GM19397 (cell line): ENCODE data around the gene RTL9.

ENCODE experiments used
- ATAC-seq: cut with Tn5 transposase; IDR thresholded peaks from one replicate; pipeline ENCODE4 v1.9.1; 2021; ENCODE audit warnings: mild to moderate bottlenecking, moderate library complexity; ENCODE audit not compliant: unreplicated experiment

The RTL9 gene

DNA sequence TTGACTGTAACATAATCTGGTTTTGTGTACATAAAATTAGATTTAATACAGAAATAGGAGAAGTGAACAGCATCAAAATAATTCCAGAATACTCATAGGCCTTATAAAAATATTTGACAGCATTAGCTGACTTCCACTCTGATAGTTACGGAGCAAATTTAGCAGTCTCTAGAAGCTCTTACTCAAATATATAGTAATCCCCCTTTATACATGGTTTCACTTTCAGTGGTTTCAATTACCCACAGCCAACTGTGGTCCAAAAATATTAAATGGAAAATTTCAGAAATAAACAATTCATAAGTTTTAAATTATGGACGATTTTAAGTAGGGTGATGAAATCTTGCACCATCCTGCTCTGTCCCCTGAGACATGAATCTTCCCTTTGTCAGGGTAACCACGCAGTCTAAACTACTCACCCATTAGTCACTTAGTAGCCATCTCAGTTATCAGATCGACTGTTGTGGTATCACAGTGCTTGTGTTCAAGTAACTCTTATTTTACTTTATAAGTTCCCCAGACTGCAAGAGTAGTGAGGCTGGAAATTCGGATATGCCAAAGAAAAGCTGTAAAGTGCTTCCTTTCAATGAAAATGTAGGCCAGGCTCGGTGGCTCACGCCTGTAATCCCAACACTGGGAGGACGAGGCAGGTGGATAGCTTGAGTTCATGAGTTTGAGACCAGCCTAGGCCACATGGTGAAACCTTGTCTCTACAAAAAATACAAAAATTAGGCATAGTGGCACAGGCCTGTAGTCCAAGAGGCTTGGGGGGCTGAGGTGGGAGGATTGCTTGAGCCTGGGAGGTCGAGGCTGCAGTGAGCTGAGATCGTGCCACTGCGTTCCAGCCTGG is 17.2 kb upstream of the RTL9 start:
- ATAC-seq = no peak

DNA sequence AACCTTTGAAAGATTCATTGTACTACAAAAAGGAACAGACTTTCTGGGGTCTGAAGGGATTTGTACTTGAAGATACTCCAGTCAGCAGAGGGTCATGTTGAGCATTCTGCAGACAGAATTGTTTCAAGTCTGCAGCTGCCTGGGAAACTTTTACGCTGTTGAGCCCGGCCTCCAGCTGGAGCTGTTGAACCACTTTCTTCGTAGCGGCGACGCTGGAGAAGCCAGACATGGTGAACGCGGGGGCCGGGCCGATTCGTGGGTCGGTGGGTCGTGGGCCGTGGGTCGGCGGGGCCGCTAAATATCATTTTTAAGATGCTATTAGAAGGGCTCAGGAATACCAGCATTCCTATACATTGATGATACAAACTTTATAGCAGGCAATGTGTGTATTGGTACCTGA is 12.0 kb upstream of the RTL9 start:
- no peak for ATAC-seq

DNA sequence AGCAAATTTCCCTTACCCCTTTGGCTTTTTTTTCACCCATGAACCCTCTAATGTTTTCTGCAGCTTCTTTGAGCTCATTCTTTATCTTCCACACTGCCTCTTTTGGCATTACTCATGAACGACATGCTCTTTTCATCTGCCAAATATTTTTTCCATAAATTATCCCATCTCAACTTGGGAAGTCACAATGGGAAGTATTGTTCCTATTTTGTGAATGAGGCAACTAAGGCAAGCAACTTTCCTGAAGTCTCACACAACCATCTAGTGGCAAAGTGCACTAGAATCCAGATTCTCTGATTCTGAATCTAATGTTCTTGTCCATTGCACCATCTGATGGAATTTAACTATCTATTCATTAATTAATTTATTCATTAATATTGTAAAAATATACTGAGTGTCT is 625 bp downstream of the RTL9 start:
- no peak for ATAC-seq

DNA sequence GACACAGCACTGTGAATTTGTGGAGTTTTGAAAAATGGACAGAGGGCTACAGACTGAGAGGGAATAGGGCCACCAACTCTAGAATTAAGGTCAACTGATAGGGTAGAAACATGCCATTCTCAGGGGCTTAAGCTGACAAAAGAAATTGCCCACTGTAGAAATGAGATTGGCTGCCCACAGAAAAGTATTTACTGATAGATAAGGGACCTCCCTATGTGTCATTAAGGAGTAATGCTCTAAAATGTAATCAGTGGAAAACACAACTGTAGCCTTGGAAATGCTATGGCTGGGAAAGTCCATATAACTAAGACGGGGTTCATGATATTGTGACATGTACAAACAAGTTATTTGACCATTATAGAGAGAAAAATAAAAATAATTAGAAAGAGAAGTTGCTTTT is 4.6 kb downstream of the RTL9 start:
- ATAC-seq = no peak

DNA sequence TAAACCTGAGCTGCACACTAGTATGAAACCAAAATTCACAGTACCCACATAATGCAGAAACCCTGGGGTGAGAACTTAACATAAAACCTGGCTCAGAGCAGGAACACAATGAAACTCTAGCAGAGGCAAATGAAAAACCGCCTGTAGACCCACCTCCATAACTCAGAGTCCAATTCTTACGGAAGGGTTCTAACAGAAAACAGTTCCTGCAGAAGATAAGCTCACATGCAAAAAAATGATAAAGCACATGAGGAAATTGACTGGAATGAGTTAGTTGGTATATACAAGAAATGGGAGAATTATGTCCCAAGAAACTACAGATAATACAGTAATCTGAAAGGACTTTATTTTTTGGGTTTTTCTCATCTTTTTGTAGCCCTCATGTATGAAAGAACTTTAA is 14.7 kb downstream of the RTL9 start:
- ATAC-seq = no peak

- ATAC-seq = no peak
These were observed 15.9 kb downstream of the RTL9 start for GRCh38 chrX:110374559-110374958.

- no peak for ATAC-seq
These were observed 22.6 kb downstream of the RTL9 start for GRCh38 chrX:110381216-110381615.

DNA sequence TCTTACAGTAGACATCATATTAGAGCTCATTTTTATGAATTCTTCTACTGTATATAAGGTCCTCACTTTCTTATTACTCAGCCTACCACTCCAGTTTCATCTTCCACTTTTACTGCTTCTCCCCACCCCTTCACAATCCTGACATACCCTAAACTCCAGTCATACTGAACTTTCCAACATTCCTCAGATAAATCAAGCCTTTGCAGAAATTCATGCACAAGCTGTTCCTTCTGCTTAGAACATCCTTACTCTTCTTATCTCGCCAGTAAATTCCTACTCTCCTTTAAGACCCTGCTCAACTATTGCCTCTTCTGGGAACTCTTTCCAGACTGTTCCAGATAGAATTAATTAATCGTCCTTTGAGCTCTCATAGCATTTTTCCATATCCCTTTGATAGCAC is 24.8 kb downstream of the RTL9 start:
- ATAC-seq = no peak

DNA sequence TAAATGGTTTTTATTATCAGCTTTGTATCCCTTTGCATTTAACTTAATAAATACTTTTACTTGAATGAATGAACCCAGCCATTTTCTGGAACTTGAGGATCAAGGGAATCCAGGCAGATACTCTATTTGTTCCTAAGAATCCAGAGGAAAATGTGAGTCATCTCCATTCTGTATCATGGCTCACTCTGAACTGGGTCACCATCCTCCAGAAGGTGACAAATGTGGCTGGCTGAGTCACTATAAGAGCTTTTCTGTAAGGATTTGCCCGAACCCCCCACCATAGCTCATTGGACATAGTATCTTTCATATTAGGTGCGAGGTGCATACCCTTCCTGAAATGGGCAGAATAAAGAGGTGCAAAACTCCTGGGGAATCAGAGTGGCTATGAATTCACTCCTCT is 25.8 kb downstream of the RTL9 start:
- ATAC-seq = no peak

GRCh38 chrX:110389570-110389969 is 30.9 kb downstream of the RTL9 start:
- ATAC-seq = no peak

DNA sequence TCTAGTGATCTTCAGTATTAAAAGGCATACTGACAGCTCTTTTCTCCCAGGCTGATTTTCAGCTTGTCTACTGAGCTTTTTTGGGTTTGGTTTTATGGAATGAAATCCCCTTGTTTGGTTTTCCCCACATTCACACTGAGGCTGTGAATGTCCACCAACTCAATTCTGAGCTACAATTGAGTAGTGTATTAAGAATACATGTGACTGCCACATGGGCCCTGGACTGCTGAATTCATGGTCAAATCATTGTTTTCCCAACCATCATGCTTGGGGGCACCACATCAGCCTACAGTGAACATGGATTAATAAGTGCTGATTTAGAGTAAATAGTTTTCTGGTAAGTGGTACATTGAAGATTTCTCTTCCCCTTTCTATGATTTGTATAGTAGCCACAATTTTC is 32.4 kb downstream of the RTL9 start:
- no peak for ATAC-seq

DNA sequence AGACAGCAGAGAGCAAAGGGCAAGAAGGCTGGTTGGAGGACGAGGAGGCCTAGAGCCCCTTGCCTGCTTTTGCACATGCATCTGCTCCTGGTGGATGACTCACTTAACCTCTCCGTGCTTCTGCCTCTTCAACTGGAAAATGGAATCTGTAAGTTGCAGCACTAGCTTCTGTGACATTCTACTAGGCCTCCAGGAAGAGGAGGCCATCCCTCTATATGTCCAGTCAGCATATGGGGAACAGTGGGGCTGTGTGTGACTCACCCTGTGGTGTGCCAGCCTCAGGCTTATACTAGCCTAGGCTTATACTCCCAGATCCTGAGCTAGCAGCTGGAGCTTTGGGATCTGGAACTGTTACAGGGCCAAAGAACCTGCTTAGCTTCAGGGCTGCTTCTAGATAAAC is 36.0 kb downstream of the RTL9 start:
- ATAC-seq = no peak

DNA sequence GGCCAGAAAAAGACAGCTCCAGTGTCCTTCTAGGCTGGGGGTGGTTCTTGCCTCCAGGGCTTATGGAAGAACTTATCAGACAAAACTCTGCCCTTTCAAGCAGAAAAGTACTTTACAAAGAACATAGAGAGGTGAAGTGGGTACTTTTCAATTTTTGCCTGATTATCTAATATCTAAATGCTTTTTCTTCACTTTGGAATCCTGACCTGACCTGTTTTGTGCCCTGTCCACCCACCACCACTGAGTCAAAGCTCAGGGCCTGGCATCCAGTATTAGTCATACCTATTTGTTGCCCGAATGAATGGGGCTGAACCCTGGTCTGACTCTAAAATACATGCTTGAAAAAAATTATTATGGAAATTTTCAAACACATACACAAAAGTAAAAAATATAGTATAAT is 37.2 kb downstream of the RTL9 start:
- ATAC-seq = no peak

GRCh38 chrX:110396735-110397134 is 38.1 kb downstream of the RTL9 start:
- no peak for ATAC-seq

DNA sequence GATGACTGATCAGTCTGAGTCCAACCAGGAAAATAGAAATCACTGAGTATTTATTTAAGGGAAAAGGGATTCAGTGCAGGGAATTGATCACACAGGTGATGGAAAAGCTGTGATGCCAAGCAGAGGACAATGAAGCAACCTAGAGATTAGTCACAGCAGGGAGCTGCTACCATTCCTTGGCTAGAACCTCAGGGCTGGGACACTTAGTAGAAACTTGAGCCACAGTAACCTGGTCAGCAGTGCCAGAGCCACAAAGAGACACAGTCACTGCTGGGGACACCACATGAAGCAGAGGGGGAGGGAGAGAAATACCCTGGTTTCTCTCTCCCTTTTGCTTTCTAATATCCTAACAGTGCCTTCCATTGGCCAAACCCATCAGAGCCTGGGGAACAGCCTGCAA is 38.7 kb downstream of the RTL9 start:
- ATAC-seq = no peak

DNA sequence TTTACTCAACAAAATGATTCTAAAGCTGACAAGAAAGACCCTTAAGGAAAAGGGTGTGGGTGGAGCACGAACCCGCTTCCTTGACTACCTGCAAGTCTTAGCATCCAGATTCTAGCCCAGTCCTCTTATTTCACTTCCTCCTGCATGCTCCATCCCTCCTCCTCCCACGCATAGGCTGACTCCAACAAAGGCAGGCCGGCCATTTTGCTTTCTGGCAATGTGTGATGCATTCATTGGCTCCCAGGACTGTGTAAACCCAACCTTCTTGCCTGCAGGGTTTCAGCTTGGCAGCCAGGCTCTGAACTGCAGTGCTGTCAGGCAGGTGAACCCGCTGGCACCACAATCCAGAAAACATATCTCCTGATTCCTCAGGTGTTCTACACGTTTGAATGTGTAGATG is 39.3 kb downstream of the RTL9 start:
- no peak for ATAC-seq

DNA sequence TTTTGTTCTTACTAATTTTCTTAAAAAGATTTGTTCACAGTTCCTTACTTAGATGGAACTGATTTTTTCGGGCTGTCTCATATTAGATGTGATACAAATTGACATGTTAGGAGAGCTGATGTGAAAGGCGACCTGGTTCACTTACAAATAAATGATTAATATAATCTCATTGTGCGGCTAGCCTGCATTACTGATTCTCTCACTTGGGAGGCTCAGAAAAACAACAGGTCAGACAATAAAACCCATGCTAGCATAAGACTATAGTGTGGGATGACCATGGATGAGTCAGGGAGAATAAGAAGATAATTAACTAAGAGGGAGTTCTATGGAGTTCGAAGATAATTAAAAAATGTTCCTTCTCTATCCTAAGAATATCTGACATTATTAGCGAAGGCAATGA is 40.8 kb downstream of the RTL9 start:
- no peak for ATAC-seq

- ATAC-seq = no peak
These were observed 41.3 kb downstream of the RTL9 start for GRCh38 chrX:110399966-110400365.

- ATAC-seq = no peak
These were observed 42.5 kb downstream of the RTL9 start for GRCh38 chrX:110401135-110401534.

DNA sequence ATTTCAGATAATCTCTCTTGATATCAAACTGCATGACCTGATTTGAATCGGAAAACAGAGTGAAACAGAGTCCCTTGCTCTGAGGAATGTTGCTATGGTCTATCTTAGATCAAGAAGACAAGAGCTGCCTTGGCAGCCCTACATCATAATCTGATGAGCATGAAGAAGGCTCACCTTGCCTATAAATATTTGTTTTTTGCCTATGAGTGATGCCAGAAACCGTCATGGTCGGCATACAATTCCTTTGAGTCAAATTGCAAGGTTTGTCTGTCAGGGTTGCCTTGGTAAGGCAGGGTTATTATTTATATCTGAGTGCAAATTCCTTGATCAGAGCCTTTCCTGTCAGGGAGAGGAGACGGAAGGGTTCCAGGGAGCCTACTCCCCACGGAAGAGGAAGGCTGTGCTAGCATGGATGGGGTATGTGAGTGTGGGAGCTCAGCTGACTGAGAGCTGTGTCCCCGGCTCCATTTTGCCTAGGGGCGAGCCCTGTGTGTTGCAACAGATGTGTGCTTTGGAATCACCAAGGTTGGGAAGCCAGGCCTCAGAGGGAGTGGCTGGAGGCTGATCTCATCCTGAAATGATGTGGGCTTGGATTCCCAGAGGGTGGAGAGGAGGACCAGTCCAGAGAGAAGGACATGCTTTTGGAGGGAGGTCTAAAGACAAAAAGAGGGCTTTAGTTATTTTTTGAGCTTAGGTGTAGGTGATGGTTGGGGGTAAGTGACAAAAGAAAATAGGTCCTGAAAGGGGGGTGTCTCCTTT is 43.6 kb downstream of the RTL9 start:
- no peak for ATAC-seq

DNA sequence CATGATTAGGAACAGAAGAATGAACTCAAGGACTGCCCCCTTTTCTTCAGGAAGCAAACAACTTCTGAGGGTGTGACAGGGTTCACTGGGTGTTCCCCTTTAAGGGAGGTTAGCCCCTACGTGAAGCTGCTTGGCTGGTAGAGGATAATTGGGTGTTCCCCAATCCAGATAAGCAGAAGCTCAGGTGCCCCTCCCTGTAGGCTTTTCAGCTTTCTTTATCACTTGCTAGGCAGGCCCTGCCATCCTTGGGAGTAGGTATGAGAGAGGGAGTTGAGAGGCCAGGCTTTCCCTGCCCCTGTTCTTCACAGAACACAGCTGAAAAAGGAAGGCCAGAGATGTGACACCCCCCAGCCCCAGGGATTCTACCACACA is 44.2 kb downstream of the RTL9 start:
- ATAC-seq = no peak

DNA sequence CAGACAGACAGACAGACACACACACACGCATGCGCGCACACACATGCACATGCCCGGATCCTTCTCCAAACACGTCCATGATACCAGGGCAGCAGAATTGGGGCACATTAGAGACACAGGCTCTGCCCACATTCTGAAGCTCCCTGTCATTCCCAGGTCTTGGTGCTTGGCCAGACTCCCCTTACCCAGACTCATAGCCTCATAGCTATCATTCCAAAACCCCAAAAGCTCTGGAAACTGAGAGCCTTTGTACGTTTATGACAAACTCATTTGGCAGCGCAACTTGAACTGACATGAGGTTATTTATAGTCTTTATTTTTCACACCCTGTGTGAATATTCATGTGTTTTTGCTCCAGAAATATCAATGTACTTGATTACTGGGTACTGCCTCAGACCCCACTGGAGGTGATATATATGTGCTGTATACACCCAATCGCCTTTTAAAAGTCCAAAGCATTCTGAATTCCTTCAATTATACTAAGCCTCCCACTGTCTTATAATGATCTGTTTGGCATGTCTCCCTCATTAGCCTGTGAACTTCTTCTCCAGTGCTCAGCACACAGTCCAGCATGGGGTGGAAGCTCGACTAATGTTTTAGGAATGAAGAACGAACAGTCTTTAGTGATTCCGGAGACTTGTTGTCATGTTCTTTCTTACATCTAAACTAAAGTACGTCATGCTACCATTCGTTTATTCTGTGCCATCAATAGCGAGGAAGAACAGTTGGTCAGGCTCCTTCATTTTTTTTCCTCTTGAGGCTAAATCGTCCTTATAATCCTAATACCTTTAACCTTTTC is 45.0 kb downstream of the RTL9 start:
- no peak for ATAC-seq
